NCI-H460 (cell line): ENCODE measurements around the gene LRRFIP1. TPM values are rescaled to one million over a fixed set of nuclear protein-coding genes. Genes with fewer than 3 reads are reported as not detected.
"Not testable (repeated sequence)": the region's sequence is repeated elsewhere in the genome, so short reads cannot be mapped to it uniquely, and the experiment has no call there.

ENCODE experiments used
- DNase-seq: peaks from one replicate; pipeline ENCODE4 v3.0.0-alpha.2; 2016; ENCODE audit warnings: low read depth; ENCODE audit errors: extremely low read depth
- total RNA-seq: library from RNA; depleted of rRNA; stranded (reverse); fragments of >200 nt; shearing (Covaris generic); gene quantifications from 2 replicates; pipeline ENCODE4 v1.2.3, GENCODE V29; 2014

The LRRFIP1 gene
- total RNA-seq, 1 experiment from 2014 or later, result 57.7 TPM

- DNase-seq, result no peak
Observed at GRCh38 chr2:237763812-237764211, 136.4 kb downstream of the LRRFIP1 start.

DNA sequence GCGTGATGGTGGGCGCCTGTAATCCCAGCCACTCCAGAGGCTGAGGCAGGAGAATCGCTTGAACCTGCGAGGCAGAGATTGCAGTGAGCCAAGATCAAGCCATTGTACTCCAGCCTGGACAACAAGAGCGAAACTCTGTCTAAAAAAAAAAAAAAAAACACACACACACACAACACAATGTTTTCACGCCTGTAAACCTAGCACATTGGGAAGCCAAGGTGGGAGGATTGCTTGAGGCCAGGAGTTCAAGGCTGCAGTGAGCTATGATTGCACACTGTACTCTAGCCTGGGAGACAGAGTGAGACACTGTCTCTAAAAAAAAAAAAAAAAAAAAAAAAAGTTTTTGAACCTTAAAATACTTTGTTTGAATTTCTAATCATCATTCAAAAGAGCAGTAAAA lies 137.7 kb downstream of the LRRFIP1 start:
- DNase-seq, result not testable (repeated sequence)

- DNase-seq, result no peak
Observed at GRCh38 chr2:237765875-237766274, 138.5 kb downstream of the LRRFIP1 start.

DNA sequence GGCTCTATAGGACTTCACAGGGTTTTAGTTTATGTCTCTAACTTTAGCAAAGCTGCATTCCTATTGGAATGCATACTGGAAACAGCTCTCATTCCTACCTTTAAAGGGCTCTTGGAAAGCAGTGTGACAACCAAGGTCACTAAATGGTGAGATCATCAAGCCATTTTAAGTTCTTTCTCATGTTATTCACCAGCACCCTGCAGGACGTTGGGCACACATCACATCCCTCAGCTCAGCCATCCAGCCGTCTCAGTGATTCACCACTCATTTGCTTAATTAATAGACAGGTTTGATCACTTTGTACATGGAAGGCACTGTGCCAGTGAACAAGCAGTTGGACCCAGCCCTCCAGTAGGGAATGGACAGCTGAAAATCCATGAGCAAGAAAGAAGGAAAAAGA lies 139.0 kb downstream of the LRRFIP1 start:
- no peak for DNase-seq

GRCh38 chr2:237772513-237772912 lies 145.1 kb downstream of the LRRFIP1 start:
- DNase-seq, result no peak

DNA sequence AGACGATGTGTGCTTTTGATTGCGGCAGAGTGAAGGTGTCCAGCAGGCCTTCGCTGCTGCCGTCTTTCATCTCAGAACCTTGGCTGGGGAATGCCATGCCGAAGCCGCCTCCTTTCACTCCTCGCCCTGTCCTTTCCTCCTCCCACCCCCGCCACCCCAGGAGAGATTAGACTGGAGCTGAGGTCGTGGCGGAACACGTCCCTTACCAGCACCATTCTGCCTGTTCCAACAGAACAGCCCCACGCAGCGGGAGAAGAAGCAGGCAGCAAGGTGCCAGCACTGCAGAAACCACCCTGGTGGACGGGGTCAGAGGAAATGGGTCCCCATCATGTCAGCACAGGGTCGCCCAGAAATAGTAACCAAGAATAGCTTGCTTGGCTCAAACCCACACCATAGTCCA lies 146.4 kb downstream of the LRRFIP1 start:
- no peak for DNase-seq

- DNase-seq, result peak; percentile 53
Observed at GRCh38 chr2:237774811-237775553, 147.6 kb downstream of the LRRFIP1 start.

DNA sequence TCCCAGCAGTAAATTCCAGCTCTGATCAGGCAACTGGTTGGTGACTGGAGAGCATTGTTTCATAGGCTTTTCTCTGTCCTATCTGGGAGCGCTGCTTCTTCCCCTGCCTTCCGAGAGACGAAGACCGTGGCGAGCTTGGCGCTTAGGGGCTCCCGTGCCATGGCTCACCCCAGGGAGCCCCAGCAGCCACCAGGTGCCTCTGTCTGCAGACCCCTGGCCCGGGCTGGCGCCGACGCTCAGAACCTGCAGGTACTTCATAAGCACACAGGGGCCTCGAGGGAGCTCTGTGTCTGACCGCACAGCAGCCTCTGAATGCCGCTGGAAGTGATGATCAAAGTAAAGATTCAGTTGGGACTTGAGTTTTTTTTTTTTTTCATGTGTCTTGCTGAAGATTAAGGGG lies 152.1 kb downstream of the LRRFIP1 start:
- DNase-seq, result no peak

- DNase-seq, result no peak
Observed at GRCh38 chr2:237782181-237782580, 154.8 kb downstream of the LRRFIP1 start.

DNA sequence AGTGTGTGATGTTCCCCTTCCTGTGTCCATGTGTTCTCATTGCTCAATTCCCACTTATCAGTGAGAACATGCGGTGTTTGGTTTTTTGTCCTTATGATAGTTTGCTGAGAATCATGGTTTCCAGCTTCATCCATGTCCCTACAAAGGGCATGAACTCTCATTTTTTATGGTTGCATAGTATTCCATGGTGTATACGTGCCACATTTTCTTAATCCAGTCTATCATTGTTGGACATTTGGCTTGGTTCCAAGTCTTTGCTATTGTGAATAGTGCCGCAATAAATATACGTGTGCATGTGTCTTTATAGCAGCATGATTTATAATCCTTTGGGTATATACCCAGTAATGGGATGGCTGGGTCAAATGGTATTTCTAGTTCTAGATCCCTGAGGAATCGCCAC lies 156.3 kb downstream of the LRRFIP1 start:
- DNase-seq, result not testable (repeated sequence)

DNA sequence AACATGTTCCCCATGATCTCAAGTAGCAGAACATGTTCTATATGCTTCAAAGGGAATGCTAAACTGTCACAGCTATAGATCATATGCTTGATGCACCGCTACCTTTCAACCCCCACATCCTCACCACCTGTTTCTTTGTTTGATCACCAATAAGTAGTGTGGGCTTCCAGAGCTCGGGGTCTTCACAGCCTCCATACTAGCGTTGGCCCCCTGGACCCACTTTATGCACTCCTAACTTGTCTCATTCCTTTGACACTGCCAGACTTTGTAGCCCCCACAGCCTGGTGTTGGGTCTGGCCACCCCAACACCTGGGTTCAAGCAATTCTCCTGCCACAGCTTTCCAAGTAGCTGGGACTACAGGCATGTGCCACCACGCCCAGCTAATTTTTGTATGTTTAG lies 159.5 kb downstream of the LRRFIP1 start:
- no peak for DNase-seq

GRCh38 chr2:237790353-237790752 lies 163.0 kb downstream of the LRRFIP1 start:
- DNase-seq, result no peak

GRCh38 chr2:237791977-237792727 lies 164.8 kb downstream of the LRRFIP1 start:
- no peak for DNase-seq

DNA sequence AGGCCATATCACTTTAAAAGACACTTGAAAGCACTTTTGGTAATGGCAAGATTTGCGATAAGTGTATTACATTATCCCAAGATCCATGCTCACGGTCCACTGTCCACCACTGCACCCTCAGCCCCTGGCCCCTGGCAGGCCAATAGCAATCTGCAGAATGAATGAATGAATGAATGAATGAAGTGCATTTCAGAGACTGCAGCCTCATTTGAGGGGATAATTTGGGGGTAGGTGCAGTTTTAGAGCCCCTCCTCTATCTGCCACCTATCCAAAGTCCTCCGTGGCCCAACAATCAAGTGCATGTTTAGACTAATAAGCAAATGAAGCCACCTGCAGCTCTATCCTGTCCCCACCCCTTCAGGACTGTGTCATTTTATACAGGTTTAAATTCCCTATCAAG lies 169.9 kb downstream of the LRRFIP1 start:
- DNase-seq, result no peak

DNA sequence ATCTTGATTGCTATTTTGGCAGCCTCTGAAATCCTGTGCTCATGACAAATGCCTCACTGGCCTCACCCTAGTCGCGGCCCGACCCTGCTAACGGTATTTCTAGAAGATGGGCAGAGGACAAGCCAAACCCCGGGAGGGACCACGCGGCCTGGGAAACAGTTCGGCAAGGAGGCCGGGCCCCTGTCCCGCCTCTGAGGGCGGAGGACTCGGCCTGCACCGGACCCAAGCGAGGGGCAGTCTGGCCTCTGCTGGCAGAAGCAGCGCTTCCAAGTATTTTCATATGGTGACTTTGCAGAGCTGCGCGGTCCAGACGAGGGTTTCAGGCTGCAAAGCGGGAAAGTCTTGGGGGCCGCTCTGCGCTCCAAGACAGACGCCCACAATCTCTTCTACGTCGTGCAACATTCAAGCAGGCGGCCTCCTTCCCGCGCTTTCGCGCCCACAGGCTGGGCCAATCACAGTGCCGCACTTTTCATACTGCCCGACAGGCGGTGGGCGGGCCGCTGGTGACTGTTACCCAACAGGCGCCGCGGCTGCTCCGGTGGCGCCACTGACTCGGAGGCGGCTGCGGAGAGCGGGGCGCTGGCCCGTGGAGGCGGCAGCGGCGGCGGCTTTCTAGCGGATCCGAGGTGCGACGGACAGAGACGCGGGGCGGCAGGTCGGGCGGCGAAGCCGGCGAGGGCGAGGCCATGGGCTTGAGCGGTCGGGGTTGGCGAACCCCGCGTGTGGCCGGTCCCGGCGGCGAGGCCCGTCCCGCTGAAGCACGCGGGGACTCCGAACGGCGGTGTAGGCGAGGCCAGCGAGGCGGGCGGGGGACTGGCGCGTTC lies 171.1 kb downstream of the LRRFIP1 start, which contains the start of gene RBM44:
TSS of gene RBM44 (plus strand) at position 544 of the 824 bp plus-strand sequence. CDS start 14,831 bp downstream, outside the sequence.
- no peak for DNase-seq

DNA sequence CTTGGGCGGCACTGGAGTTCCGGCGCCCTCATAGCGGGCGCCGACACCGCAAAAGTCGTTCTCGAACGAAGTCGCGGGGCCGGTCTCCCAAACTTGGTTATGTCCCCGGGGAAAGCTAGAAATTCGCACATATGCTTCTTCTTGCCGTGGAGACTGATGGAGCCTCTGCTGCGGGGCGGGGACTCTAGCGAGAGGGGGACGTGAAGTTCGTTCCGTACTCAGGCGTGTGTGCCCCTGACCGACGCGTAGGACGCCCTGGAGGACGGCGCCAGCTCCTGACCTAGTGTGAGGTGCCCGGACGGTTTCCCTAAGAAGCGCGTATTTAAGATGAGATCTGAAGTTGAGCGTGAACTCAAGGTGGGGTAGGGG lies 171.7 kb downstream of the LRRFIP1 start:
- no peak for DNase-seq

DNA sequence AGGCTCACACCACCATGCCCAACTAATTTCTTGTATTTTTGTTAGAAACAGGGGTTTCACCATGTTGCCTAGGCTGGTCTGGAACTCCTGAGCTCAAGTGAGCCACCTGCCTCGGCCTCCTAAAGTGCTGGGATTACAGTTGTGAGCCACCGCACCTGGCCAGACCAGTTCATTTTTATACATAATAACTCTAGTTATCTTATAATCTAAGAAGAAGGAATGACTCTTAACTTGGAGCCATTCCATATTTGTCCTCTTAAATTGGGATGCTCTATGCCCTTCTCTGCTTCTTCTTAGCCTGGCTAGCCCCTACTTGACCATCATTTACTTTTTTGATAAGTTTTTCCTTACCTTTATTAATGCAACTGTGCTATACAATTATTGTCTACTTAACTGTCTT lies 174.1 kb downstream of the LRRFIP1 start:
- no peak for DNase-seq

- no peak for DNase-seq
Observed at GRCh38 chr2:237806334-237806733, 178.9 kb downstream of the LRRFIP1 start.

- DNase-seq, result no peak
Observed at GRCh38 chr2:237815637-237816036, 188.2 kb downstream of the LRRFIP1 start.

DNA sequence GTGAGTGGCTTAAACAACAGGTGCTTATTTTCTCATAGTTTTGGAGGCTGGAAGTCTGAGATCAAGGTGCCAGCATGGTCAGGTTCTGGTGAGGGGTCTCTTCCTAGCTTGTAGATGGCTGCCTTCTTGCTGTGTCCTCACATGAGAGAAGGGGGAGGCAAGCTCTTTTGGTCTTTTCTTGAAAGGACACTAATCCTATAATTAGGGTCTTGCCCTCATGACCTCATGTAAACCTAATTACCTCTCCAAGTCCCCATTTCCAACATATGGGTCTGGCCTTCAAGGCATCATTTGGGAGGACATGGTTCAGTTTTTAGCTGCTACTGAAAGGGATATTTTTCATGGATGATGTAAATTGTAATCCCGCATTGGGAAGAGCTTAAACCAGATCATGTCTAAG lies 189.1 kb downstream of the LRRFIP1 start:
- DNase-seq, result no peak

DNA sequence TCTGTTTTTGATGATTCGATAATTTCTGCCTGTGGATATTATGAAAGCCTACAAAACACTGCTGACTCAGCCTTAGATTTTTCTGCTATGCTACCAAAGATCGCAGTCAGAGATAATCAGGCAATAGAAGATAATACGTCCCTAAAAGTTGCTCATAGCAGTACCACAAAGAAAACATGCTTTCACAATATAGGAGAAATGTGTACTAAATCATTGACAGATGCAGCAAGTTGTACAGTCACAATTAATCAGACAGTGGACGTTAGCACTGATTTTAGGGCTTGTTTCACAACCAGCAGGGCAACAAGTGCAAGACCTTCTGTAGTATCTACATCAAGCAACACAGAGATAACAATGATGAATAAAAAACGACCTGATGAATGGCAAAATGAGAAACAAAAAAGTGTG lies 190.7 kb downstream of the LRRFIP1 start:
- no peak for DNase-seq
